Upper lobe of left lung (tissue), 4 donors: ENCODE data around the gene MYO9A.
"Not testable (repeated sequence)": the region's sequence is repeated elsewhere in the genome, so short reads cannot be mapped to it uniquely, and the experiment has no call there.

Experiments
- POLR2A ChIP-seq, 4 donors: fragments of 450-650 bp; IDR thresholded peaks; one replicate each; pipeline ENCODE4 v1.5.1; 2016 to 2017; ENCODE audit warnings: antibody characterized with exemption in 4 of 4, mild to moderate bottlenecking in 2 of 4
- POLR2AphosphoS5 ChIP-seq, 2 donors: sonication (generic); formaldehyde crosslinking; IDR thresholded peaks; one replicate each; pipeline ENCODE4 v1.5.1; 2017; ENCODE audit warnings: antibody characterized with exemption in 2 of 2
- TF ChIP-seq, protein P1 (sequence below), 6 experiments: fragments of 450-650 bp in 4 of 6; fragments of 200-600 bp in 2 of 6; sonication (generic) in 2 of 6; IDR thresholded peaks; one replicate each; pipeline ENCODE4 v1.5.1; 2016 to 2019; ENCODE audit warnings: antibody characterized with exemption in 6 of 6

DNA sequence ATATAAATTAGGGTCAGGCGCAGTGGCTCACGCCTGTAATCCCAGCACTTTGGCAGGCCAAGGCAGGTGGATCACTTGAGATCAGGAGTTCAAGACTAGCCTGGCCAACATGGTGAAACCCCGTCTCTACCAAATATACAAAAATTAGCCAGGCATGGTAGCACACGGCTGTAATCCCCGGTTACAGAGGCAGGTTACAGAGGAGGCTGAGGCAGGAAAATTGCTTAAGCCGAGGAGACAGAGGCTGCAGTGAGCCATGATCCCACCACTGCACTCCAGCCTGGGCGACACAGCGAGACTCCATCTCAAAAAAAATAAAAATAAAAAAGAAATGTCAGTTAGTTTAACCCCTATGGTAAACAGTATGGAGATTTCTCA is 46.5 kb downstream of the MYO9A start:
- TF ChIP-seq, protein P1, sequence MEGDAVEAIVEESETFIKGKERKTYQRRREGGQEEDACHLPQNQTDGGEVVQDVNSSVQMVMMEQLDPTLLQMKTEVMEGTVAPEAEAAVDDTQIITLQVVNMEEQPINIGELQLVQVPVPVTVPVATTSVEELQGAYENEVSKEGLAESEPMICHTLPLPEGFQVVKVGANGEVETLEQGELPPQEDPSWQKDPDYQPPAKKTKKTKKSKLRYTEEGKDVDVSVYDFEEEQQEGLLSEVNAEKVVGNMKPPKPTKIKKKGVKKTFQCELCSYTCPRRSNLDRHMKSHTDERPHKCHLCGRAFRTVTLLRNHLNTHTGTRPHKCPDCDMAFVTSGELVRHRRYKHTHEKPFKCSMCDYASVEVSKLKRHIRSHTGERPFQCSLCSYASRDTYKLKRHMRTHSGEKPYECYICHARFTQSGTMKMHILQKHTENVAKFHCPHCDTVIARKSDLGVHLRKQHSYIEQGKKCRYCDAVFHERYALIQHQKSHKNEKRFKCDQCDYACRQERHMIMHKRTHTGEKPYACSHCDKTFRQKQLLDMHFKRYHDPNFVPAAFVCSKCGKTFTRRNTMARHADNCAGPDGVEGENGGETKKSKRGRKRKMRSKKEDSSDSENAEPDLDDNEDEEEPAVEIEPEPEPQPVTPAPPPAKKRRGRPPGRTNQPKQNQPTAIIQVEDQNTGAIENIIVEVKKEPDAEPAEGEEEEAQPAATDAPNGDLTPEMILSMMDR (IDR thresholded peaks at IDR 0.05): not testable (repeated sequence)
- not testable (repeated sequence) for TF ChIP-seq POLR2AphosphoS5, POLR2A (IDR thresholded peaks at IDR 0.05)
